Measurements from ENCODE around the gene NAPSA.

GRCh38 chr19:50327461-50328223 lies 37.8 kb downstream of the NAPSA start:
- TF ChIP-seq POLR2A (IDR thresholded peaks at IDR 0.05) (no peak), EP300 (IDR thresholded peaks at IDR 0.05) (no peak), POLR2AphosphoS5 (IDR thresholded peaks at IDR 0.05) (no peak)
- TF ChIP-seq, protein P1, sequence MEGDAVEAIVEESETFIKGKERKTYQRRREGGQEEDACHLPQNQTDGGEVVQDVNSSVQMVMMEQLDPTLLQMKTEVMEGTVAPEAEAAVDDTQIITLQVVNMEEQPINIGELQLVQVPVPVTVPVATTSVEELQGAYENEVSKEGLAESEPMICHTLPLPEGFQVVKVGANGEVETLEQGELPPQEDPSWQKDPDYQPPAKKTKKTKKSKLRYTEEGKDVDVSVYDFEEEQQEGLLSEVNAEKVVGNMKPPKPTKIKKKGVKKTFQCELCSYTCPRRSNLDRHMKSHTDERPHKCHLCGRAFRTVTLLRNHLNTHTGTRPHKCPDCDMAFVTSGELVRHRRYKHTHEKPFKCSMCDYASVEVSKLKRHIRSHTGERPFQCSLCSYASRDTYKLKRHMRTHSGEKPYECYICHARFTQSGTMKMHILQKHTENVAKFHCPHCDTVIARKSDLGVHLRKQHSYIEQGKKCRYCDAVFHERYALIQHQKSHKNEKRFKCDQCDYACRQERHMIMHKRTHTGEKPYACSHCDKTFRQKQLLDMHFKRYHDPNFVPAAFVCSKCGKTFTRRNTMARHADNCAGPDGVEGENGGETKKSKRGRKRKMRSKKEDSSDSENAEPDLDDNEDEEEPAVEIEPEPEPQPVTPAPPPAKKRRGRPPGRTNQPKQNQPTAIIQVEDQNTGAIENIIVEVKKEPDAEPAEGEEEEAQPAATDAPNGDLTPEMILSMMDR (IDR thresholded peaks at IDR 0.05): no peak

Measured in suprapubic skin (tissue), 4 donors.